ENCODE measurements around the gene CACNA2D3. TPM values are rescaled to one million over a fixed set of nuclear protein-coding genes. Genes with fewer than 3 reads are reported as not detected.

Gene CACNA2D3
- total RNA-seq, 8 experiments from 2014 or later = 0.49 to 20.7 (median 9.7) TPM; not detected in 1

GRCh38 chr3:54313418-54313817 lies 191.1 kb downstream of the CACNA2D3 start:
- in situ Hi-C loops (cut with MboI; ENCODE audit: low pct_unique_long_range_greater_than_20kb in 2 of 9, low sequenced_read_pairs in 9 of 9, unreplicated experiment in 9 of 9) = no loop called here
- no peak for ATAC-seq (replicated peaks in 6 of 8)
- no peak overlapping the region for H3K4me3 ChIP-seq
- H3K27ac ChIP-seq = no peak overlapping the region
- H3K4me1 ChIP-seq (replicated peaks in 1 of 2) = peaks cover 0 to 8% of the 10 kb centered on the region in 2 donors
- WGBS, 10 experiments = 60 to 83% methylated on average over 1 of the region's 5 CpGs; no CpG with 5 or more reads in 8 of the 10 experiments

- Histone ChIP-seq H3K27ac (no peak overlapping the region), H3K4me1 (replicated peaks in 1 of 2) (peaks cover 14 to 42% of the 10 kb centered on the region in 2 donors), H3K4me3 (no peak overlapping the region)
- peak in 1 of 8 experiments; percentile 18 for ATAC-seq (replicated peaks in 6 of 8)
- 43 to 100% (median 46%) methylated on average over 1 to 5 of the region's 5 CpGs; no CpG with 5 or more reads in 4 of the 10 experiments for WGBS, 10 experiments
- in situ Hi-C loops (cut with MboI; ENCODE audit: low pct_unique_long_range_greater_than_20kb in 2 of 9, low sequenced_read_pairs in 9 of 9, unreplicated experiment in 9 of 9) = no loop called here
These were observed 199.2 kb downstream of the CACNA2D3 start for GRCh38 chr3:54321520-54321919.

DNA sequence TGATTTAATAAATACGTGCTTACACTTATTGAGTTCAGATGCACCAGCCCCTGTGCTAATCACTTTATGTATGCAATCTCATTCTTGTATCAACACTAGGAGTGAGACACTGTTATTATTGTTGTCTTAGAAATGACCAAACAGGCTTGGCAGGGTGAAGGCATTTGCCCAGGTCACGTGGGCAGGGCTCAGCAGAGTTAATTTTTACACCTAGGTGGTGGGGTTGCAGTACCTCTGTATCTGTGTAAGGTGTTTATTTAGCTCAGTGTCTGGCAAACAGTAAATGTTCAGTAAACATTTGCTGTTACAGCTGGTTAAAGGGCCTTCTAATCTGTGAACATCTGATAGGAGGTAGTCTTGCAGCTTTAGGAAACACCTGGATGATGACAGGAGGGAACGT lies 200.0 kb downstream of the CACNA2D3 start:
- ATAC-seq (replicated peaks in 6 of 8) = peak in 2 of 8 experiments; percentile 9 to 51
- WGBS, 10 experiments = 31 to 100% (median 89%) methylated on average over 1 to 3 of the region's 3 CpGs
- H3K4me1 ChIP-seq (replicated peaks in 1 of 2) = peaks cover 14 to 43% of the 10 kb centered on the region in 2 donors
- in situ Hi-C loops (cut with MboI; ENCODE audit: low pct_unique_long_range_greater_than_20kb in 2 of 9, low sequenced_read_pairs in 9 of 9, unreplicated experiment in 9 of 9) = no loop called here
- H3K27ac ChIP-seq = no peak overlapping the region
- no peak overlapping the region for H3K4me3 ChIP-seq

GRCh38 chr3:54324103-54324502 lies 201.8 kb downstream of the CACNA2D3 start:
- in situ Hi-C loops (cut with MboI; ENCODE audit: low pct_unique_long_range_greater_than_20kb in 2 of 9, low sequenced_read_pairs in 9 of 9, unreplicated experiment in 9 of 9) = no loop called here
- ATAC-seq (replicated peaks in 6 of 8) = peak in 5 of 8 experiments; percentile 38 to 92 (median 86)
- 17 to 90% (median 55%) methylated on average over 1 to 2 of the region's 2 CpGs for WGBS, 10 experiments
- Histone ChIP-seq H3K4me1 (replicated peaks in 1 of 2) (peaks cover 14 to 43% of the 10 kb centered on the region in 2 donors), H3K4me3 (no peak overlapping the region), H3K27ac (no peak overlapping the region)

- in situ Hi-C loops (cut with MboI; ENCODE audit: low pct_unique_long_range_greater_than_20kb in 2 of 9, low sequenced_read_pairs in 9 of 9, unreplicated experiment in 9 of 9) = no loop called here
- no peak for ATAC-seq (replicated peaks in 6 of 8)
- H3K27ac ChIP-seq = no peak overlapping the region
- 29 to 95% (median 86%) methylated on average over 3 to 7 of the region's 7 CpGs; no CpG with 5 or more reads in 1 of the 10 experiments for WGBS, 10 experiments
- H3K4me1 ChIP-seq (replicated peaks in 1 of 2) = peaks cover 11 to 42% of the 10 kb centered on the region in 2 donors
- H3K4me3 ChIP-seq = no peak overlapping the region
These were observed 204.6 kb downstream of the CACNA2D3 start for GRCh38 chr3:54326951-54327350.

DNA sequence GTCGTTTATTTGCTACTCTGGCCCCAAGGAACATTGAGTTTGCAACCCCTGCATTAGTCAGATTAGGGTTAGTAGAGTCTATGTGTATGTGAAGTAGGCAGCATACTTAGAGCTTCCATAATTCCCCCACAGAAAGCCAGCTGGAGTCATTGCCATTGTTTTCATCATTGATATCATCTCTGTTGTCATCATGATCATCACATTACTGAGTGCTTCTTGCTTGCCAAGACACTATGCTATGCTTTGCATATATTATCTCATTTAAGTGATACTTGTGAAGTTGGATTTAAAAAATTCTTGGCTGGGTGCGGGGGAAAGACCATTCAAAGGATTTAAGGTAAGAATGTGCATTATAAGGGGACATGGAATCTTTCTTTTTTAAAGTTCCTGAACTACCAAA lies 209.0 kb downstream of the CACNA2D3 start:
- in situ Hi-C loops (cut with MboI; ENCODE audit: low pct_unique_long_range_greater_than_20kb in 2 of 9, low sequenced_read_pairs in 9 of 9, unreplicated experiment in 9 of 9) = no loop called here
- WGBS, 10 experiments = 0 to 91% (median 50%) methylated on average over 1 to 2 of the region's 2 CpGs; no CpG with 5 or more reads in 1 of the 10 experiments
- ATAC-seq (replicated peaks in 6 of 8) = no peak
- no peak overlapping the region for H3K4me3 ChIP-seq
- no peak overlapping the region for H3K27ac ChIP-seq
- peaks cover 8 to 20% of the 10 kb centered on the region in 2 donors for H3K4me1 ChIP-seq (replicated peaks in 1 of 2)

GRCh38 chr3:54337846-54338245 lies 215.5 kb downstream of the CACNA2D3 start:
- ATAC-seq (replicated peaks in 6 of 8) = peak in 2 of 8 experiments; percentile 33 to 54
- Histone ChIP-seq H3K4me3 (no peak overlapping the region), H3K4me1 (replicated peaks in 1 of 2) (peaks cover 8 to 23% of the 10 kb centered on the region in 2 donors), H3K27ac (no peak overlapping the region)
- WGBS, 10 experiments = 0 to 100% (median 68%) methylated on average over 1 to 6 of the region's 6 CpGs
- in situ Hi-C loops (cut with MboI; ENCODE audit: low pct_unique_long_range_greater_than_20kb in 2 of 9, low sequenced_read_pairs in 9 of 9, unreplicated experiment in 9 of 9) = no loop called here

DNA sequence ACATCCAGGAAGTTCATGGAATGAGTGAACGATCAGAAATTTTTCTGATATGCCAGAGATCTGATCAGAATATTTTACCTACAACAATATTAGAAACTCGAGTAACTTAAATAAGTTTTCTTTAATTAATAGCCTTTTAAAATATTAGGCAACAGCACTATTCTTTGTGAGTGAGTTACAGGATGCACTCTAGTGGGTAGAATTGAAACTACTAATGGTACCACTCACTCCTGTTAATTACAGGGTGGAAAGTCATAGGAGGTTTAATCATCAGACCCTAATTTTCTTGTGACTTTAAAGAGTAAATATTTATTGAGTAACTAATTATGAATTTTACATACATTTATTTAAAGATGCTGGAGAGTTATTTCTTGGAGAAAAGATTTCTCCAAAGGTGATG lies 217.3 kb downstream of the CACNA2D3 start:
- H3K27ac ChIP-seq = no peak overlapping the region
- in situ Hi-C loops (cut with MboI; ENCODE audit: low pct_unique_long_range_greater_than_20kb in 2 of 9, low sequenced_read_pairs in 9 of 9, unreplicated experiment in 9 of 9) = no loop called here
- no peak overlapping the region for H3K4me3 ChIP-seq
- H3K4me1 ChIP-seq (replicated peaks in 1 of 2) = peaks cover 3 to 18% of the 10 kb centered on the region in 2 donors
- ATAC-seq (replicated peaks in 6 of 8) = no peak
- WGBS, 10 experiments = 0 to 56% (median 28%) methylated on average over 1 to 2 of the region's 2 CpGs; no CpG with 5 or more reads in 3 of the 10 experiments

- no peak for ATAC-seq (replicated peaks in 6 of 8)
- in situ Hi-C loops (cut with MboI; ENCODE audit: low pct_unique_long_range_greater_than_20kb in 2 of 9, low sequenced_read_pairs in 9 of 9, unreplicated experiment in 9 of 9) = no loop called here
These were observed 219.5 kb downstream of the CACNA2D3 start for GRCh38 chr3:54341811-54342210.

GRCh38 chr3:54342676-54343075 lies 220.3 kb downstream of the CACNA2D3 start:
- Histone ChIP-seq H3K27ac (no peak overlapping the region), H3K4me3 (no peak overlapping the region), H3K4me1 (replicated peaks in 1 of 2) (peaks cover 28 to 30% of the 10 kb centered on the region in 2 donors)
- in situ Hi-C loops (cut with MboI; ENCODE audit: low pct_unique_long_range_greater_than_20kb in 2 of 9, low sequenced_read_pairs in 9 of 9, unreplicated experiment in 9 of 9) = no loop called here
- 34 to 100% (median 58%) methylated on average over 1 to 6 of the region's 9 CpGs; no CpG with 5 or more reads in 6 of the 10 experiments for WGBS, 10 experiments
- peak in 2 of 8 experiments; percentile 58 to 88 for ATAC-seq (replicated peaks in 6 of 8)

More at GRCh38 chr3:54341811-54342210, 219.5 kb downstream of the CACNA2D3 start:
- Histone ChIP-seq H3K27ac (no peak overlapping the region), H3K4me3 (no peak overlapping the region), H3K4me1 (replicated peaks in 1 of 2) (peaks cover 20 to 29% of the 10 kb centered on the region in 2 donors)
- 21 to 100% (median 95%) methylated on average over 1 to 2 of the region's 2 CpGs; no CpG with 5 or more reads in 1 of the 10 experiments for WGBS, 10 experiments

- peaks cover 28 to 30% of the 10 kb centered on the region in 2 donors for H3K4me1 ChIP-seq (replicated peaks in 1 of 2)
- 0 to 100% (median 72%) methylated on average over 1 of the region's 1 CpG; no CpG with 5 or more reads in 6 of the 10 experiments for WGBS, 10 experiments
- no peak overlapping the region for H3K27ac ChIP-seq
- in situ Hi-C loops (cut with MboI; ENCODE audit: low pct_unique_long_range_greater_than_20kb in 2 of 9, low sequenced_read_pairs in 9 of 9, unreplicated experiment in 9 of 9) = no loop called here
- no peak overlapping the region for H3K4me3 ChIP-seq
- ATAC-seq (replicated peaks in 6 of 8) = no peak
These were observed 221.1 kb downstream of the CACNA2D3 start for GRCh38 chr3:54343495-54343894.

DNA sequence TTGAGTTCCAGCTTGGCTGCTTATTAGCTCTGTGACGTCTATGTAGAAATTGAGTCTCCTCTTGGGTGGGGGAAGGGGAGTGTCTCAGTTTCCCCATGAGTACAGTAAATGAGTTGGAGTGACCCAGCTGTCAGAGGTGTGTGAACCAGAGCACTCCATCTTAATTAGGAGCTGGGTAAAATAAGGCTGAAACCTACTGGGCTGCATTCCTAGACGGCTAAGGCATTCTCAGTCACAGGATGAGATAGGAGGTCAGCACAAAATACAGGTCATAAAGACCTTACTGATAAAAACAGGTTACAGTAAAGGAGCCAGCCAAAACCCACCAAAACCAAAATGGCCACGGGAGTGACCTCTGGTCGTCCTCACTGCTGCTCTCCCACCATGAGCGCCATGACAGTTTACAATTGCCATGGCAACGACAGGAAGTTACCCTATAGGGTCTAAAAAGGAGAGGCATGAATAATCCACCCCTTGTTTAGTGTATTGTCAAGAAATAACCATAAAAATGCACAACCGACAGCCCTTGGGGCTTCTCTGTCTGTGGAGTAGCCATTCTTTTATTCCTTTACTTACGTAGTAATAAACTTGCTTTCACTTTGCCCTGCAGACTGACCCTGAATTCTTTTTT lies 222.4 kb downstream of the CACNA2D3 start:
- Histone ChIP-seq H3K4me1 (replicated peaks in 1 of 2) (peaks cover 35 to 38% of the 10 kb centered on the region in 2 donors), H3K4me3 (no peak overlapping the region), H3K27ac (peak overlapping the region in 1 of 2 donors; percentile 27)
- 17 to 80% (median 55%) methylated on average over 1 to 7 of the region's 8 CpGs; no CpG with 5 or more reads in 1 of the 10 experiments for WGBS, 10 experiments
- in situ Hi-C loops (cut with MboI; ENCODE audit: low pct_unique_long_range_greater_than_20kb in 2 of 9, low sequenced_read_pairs in 9 of 9, unreplicated experiment in 9 of 9) = no loop called here
- peak in 4 of 8 experiments; percentile 20 to 46 (median 30) for ATAC-seq (replicated peaks in 6 of 8)

GRCh38 chr3:54345847-54346375 lies 223.6 kb downstream of the CACNA2D3 start:
- ATAC-seq (replicated peaks in 6 of 8) = peak in 1 of 8 experiments; percentile 11
- WGBS, 10 experiments = 0 to 100% (median 63%) methylated on average over 1 to 5 of the region's 5 CpGs; no CpG with 5 or more reads in 3 of the 10 experiments
- Histone ChIP-seq H3K4me3 (no peak overlapping the region), H3K4me1 (replicated peaks in 1 of 2) (peaks cover 37 to 40% of the 10 kb centered on the region in 2 donors), H3K27ac (no peak overlapping the region)
- in situ Hi-C loops (cut with MboI; ENCODE audit: low pct_unique_long_range_greater_than_20kb in 2 of 9, low sequenced_read_pairs in 9 of 9, unreplicated experiment in 9 of 9) = no loop called here

All from motor neuron (in vitro differentiated cells).